Muscle of leg (tissue), 11 donors: ENCODE results near the gene PLCL1. TPM values are rescaled to one million over a fixed set of nuclear protein-coding genes. Genes with fewer than 3 reads are reported as not detected.
A peak's percentile ranks its signal among the peaks of the same experiment; 100 is the strongest.
"Not testable (repeated sequence)": the region's sequence is repeated elsewhere in the genome, so short reads cannot be mapped to it uniquely, and the experiment has no call there.

ENCODE experiments used
- DNase-seq: peaks from one replicate; pipeline ENCODE4 v3.0.0; 2013
- H3K27ac ChIP-seq: one replicate; pipeline ENCODE4 v1.5.1; 2013; ENCODE audit warnings: mild to moderate bottlenecking, low read length, control low read depth
- H3K27me3 ChIP-seq: one replicate; pipeline ENCODE4 v1.6.1; 2013; ENCODE audit warnings: low read length; ENCODE audit not compliant: control insufficient read depth, insufficient read depth
- H3K36me3 ChIP-seq: one replicate; pipeline ENCODE4 v1.6.1; 2013; ENCODE audit warnings: low read length; ENCODE audit not compliant: control insufficient read depth, insufficient read depth
- H3K4me1 ChIP-seq: one replicate; pipeline ENCODE4 v1.6.1; 2013; ENCODE audit warnings: low read length; ENCODE audit not compliant: control insufficient read depth, insufficient read depth
- H3K4me3 ChIP-seq: one replicate; pipeline ENCODE4 v1.5.1; 2013; ENCODE audit warnings: low read length, control low read depth
- H3K9me3 ChIP-seq: replicated peaks from 2 replicates; pipeline ENCODE4 v1.6.1; 2013; ENCODE audit warnings: low read depth, low read length; ENCODE audit not compliant: control insufficient read depth
- WGBS: methylation state at CpG from one replicate; pipeline ENCODE4 v1.1.5; 2013; ENCODE audit warnings: missing lambda C conversion rate; ENCODE audit not compliant: insufficient coverage; 5-methylcytosine and 5-hydroxymethylcytosine counted together
- polyA plus RNA-seq, 8 donors: library from polyadenylated mRNA; unstranded; fragments of 120-200 nt; gene quantifications; one replicate each; pipeline versions ENCODE4 v1.2.1 to v1.2.3, GENCODE V29; 2013; ENCODE audit warnings: inconsistent platforms in 1 of 8, low replicate concordance in 1 of 8; ENCODE audit not compliant: insufficient read length in 8 of 8, insufficient read depth in 1 of 8
- total RNA-seq: library from RNA; stranded (reverse); fragments of 120-200 nt; gene quantifications from one replicate; pipeline ENCODE4 v1.2.4, GENCODE V29; 2013

PLCL1 gene
- total and polyA plus RNA-seq, 9 donors = 9.5 to 17.7 (median 12.7) TPM

DNA sequence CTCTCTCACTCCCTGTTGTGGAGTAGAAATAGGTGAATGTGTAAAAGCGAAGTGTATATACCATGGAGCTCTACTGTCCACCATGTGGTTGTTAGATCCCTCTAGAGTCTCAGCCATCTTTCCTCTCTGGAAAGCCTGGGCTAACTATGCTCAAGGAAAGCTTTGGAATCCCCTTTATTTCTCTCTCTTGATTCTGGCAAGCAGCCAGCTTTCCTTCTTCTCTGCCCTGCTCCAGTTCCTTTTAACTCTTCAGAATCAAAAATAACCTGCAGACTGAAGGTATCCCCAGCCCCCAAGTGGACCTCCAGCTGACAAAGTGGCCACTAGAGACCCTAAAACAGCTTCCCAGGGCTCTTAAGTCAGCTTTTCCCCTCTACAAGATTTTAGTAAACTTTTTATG, 381.9 kb downstream of the PLCL1 start:
- no CpG with 5 or more reads among the region's 1 CpG for WGBS
- H3K36me3 ChIP-seq = no peaks in the 10 kb centered on the region
- no peaks in the 10 kb centered on the region for H3K4me1 ChIP-seq
- H3K27ac ChIP-seq = no peak overlapping the region
- H3K27me3 ChIP-seq = no peaks in the 10 kb centered on the region
- no peaks in the 10 kb centered on the region for H3K9me3 ChIP-seq
- no peak for DNase-seq
- no peak overlapping the region for H3K4me3 ChIP-seq

GRCh38 chr2:198187841-198188240, 383.4 kb downstream of the PLCL1 start:
- peak; percentile 61 for DNase-seq
- H3K27ac ChIP-seq = no peak overlapping the region
- WGBS = no CpG with 5 or more reads among the region's 1 CpG
- no peak overlapping the region for H3K4me3 ChIP-seq
- H3K9me3 ChIP-seq = no peaks in the 10 kb centered on the region
- no peaks in the 10 kb centered on the region for H3K4me1 ChIP-seq
- H3K27me3 ChIP-seq = no peaks in the 10 kb centered on the region
- H3K36me3 ChIP-seq = no peaks in the 10 kb centered on the region

- Histone ChIP-seq H3K9me3 (no peaks in the 10 kb centered on the region), H3K27ac (no peak overlapping the region), H3K27me3 (no peaks in the 10 kb centered on the region), H3K36me3 (no peaks in the 10 kb centered on the region), H3K4me1 (no peaks in the 10 kb centered on the region), H3K4me3 (no peak overlapping the region)
- DNase-seq = no peak
- 69% methylated on average over 4 of the region's 13 CpGs for WGBS
These were observed 384.6 kb downstream of the PLCL1 start for GRCh38 chr2:198188982-198189381.

DNA sequence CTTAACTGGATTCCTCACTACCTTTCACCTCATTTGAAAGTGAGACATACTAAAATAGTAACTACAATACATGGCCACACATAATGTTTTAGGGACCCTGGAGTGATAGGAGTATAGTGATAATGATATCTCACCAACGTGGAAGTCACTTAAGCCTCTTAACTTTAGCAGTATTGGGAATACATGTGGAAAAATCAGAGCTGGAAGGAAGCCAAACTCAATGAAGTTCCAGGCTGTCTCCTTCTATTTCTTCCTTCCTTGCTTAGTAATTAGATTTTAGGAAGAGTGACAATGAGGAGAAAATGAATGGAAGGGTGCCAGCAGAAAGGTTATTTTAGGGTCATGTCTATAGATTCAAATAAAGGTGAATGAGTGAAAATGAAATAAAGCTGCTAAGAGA, 387.3 kb downstream of the PLCL1 start:
- H3K4me1 ChIP-seq = no peaks in the 10 kb centered on the region
- no peaks in the 10 kb centered on the region for H3K36me3 ChIP-seq
- no peak overlapping the region for H3K27ac ChIP-seq
- H3K9me3 ChIP-seq = no peaks in the 10 kb centered on the region
- DNase-seq = peak; percentile 56
- H3K4me3 ChIP-seq = no peak overlapping the region
- no CpG with 5 or more reads among the region's 1 CpG for WGBS
- no peaks in the 10 kb centered on the region for H3K27me3 ChIP-seq

DNA sequence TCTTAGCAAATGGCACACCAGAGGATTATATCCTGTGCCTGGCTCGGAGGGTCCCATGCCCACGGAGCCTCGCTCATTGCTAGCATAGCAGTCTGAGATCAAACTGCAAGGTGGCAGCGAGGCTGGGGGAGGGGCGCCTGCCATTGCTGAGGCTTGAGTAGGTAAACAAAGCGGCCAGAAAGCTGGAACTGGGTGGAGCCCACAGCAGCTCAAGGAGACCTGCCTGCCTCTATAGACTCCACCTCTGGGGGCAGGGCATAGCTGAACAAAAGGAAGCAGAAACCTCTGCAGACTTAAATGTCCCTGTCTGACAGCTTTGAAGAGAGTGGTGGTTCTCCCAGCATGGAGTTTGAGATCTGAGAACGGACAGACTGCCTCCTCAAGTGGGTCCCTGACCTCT, 392.2 kb downstream of the PLCL1 start:
- DNase-seq = not testable (repeated sequence)
- 75% methylated on average over 7 of the region's 7 CpGs for WGBS

More for the DNA sequence above, 392.2 kb downstream of the PLCL1 start:
- not testable (repeated sequence) for H3K36me3 ChIP-seq, H3K27me3 ChIP-seq, H3K4me3 ChIP-seq, H3K9me3 ChIP-seq, H3K27ac ChIP-seq, H3K4me1 ChIP-seq

Other genes with a start within 250 kb of the PLCL1 start
- 24.9 TPM for gene RFTN2, start 129.0 kb upstream of the PLCL1 start, total RNA-seq
- 10 to 100 TPM; 10.3 to 25.9 (median 16.3) TPM for gene RFTN2, start 129.0 kb upstream of the PLCL1 start, polyA plus RNA-seq
- 2.4 TPM for gene MARS2, start 99.2 kb upstream of the PLCL1 start, total RNA-seq
- 1 to 10 TPM; 3.2 to 4.9 (median 3.7) TPM for gene MARS2, start 99.2 kb upstream of the PLCL1 start, polyA plus RNA-seq
- 0.62 TPM for gene BOLL, start 19.3 kb upstream of the PLCL1 start, total RNA-seq
- 1 to 10 TPM in 7 of 8 donors, under 1 TPM in 1; 0.89 to 1.7 (median 1.4) TPM for gene BOLL, start 19.3 kb upstream of the PLCL1 start, polyA plus RNA-seq